Ovary (tissue), 9 donors: Measurements from ENCODE around the gene TMEM37. TPM values are rescaled to one million over a fixed set of nuclear protein-coding genes. Genes with fewer than 3 reads are reported as not detected.

Source experiments
- DNase-seq, 5 donors: peaks; one replicate each; pipeline ENCODE4 v3.0.0-alpha.2; 2019 to 2020
- H3K27ac ChIP-seq, 2 donors: fragments of 200-600 bp; one replicate each; pipeline versions ENCODE4 v1.5.1 to v1.8.0; 2019 to 2022
- H3K27me3 ChIP-seq: fragments of 200-600 bp; one replicate; pipeline ENCODE4 v1.8.0; 2022
- H3K36me3 ChIP-seq: fragments of 200-600 bp; sonication (generic); one replicate; pipeline ENCODE4 v1.5.1; 2019
- H3K4me1 ChIP-seq: one replicate; pipeline ENCODE4 v1.8.1; 2013; ENCODE audit warnings: mild to moderate bottlenecking, moderate library complexity; ENCODE audit not compliant: insufficient read depth
- H3K4me3 ChIP-seq: fragments of 200-600 bp; sonication (generic); one replicate; pipeline ENCODE4 v1.5.1; 2017
- H3K9me3 ChIP-seq, 2 donors: fragments of 200-600 bp in 1 of 2; sonication (generic) in 1 of 2; one replicate each; pipeline versions ENCODE4 v1.5.1 to v1.8.1; 2013 to 2019; ENCODE audit warnings: mild to moderate bottlenecking in 1 of 2, moderate library complexity in 1 of 2
- CTCF ChIP-seq, 3 donors: fragments of 450-650 bp in 2 of 3; fragments of 200-600 bp in 1 of 3; IDR thresholded peaks; one replicate each; pipeline versions ENCODE4 v1.5.1 to v1.8.0; 2016 to 2022; ENCODE audit warnings: antibody characterized with exemption in 3 of 3, mild to moderate bottlenecking in 1 of 3
- EP300 ChIP-seq: sonication (generic); formaldehyde crosslinking; IDR thresholded peaks from one replicate; pipeline ENCODE4 v1.6.1; 2017; ENCODE audit warnings: antibody characterized with exemption
- POLR2A ChIP-seq: fragments of 450-650 bp; IDR thresholded peaks from one replicate; pipeline ENCODE4 v1.6.1; 2017; ENCODE audit warnings: antibody characterized with exemption, mild to moderate bottlenecking, moderate library complexity
- WGBS, 3 donors: extraction: QIAGEN DNeasy Blood & Tissue Kit in 1 of 3; methylation state at CpG; one replicate each; pipeline versions ENCODE4 v1.1.5 to v1.1.7; 2013 to 2017; 5-methylcytosine and 5-hydroxymethylcytosine counted together
- intact Hi-C, 4 donors: fragments of 100-400 bp; cut with DNase I; formaldehyde crosslinking; loops; one replicate each; pipeline versions ENCODE4 v1.11.0 to v1.15.1; 2022 to 2023
- polyA plus RNA-seq, 2 donors: library from polyadenylated mRNA; stranded (reverse); fragments of 200-250 nt in 1 of 2; fragments of 350-450 nt in 1 of 2; fragmentation: Illumina TruSeq in 1 of 2; extraction: RNeasy Lipid Tissue Mini Kit (QIAGEN cat#74804) in 1 of 2; gene quantifications; one replicate each; pipeline ENCODE4 v1.2.3, GENCODE V29; 2013 to 2014
- total RNA-seq, 7 donors: library from RNA; depleted of rRNA in 2 of 7; stranded (reverse); fragments of >200 nt in 2 of 7; fragmentation: NEBNext Ultra II Directional in 3 of 7; extraction: Animal tissue kit (Norgen Biotek cat#: 25700) in 3 of 7; gene quantifications; one replicate each; pipeline versions ENCODE4 v1.1.0 to v1.2.4, GENCODE V29; 2016 to 2023
- donor health status: DM: no; HTN: no; CAD: no; lungs with moderate emphysema.
- donor health status: DM: no; HTN: no; CAD: no.
- donor health status: Bipolar disorder and iron deficiency.
- donor health status: DM: yes; HTN: yes; CAD: no.
- donor health status: DM: no; HTN: no; CAD: no.
- donor health status: DM: yes; HTN: yes; CAD: no.

Gene TMEM37
- total and polyA plus RNA-seq, 9 donors, result 9.5 to 32.5 (median 18.1) TPM

GRCh38 chr2:119480718-119481142, 49.1 kb downstream of the TMEM37 start:
- Histone ChIP-seq H3K27me3 (no peaks in the 10 kb centered on the region), H3K27ac (no peak overlapping the region), H3K4me1 (peaks cover 2% of the 10 kb centered on the region), H3K36me3 (no peaks in the 10 kb centered on the region), H3K9me3 (no peaks in the 10 kb centered on the region), H3K4me3 (no peak overlapping the region)
- DNase-seq, result no peak
- TF ChIP-seq POLR2A, result no peak
- no peak for TF ChIP-seq CTCF (IDR thresholded peaks at IDR 0.05)
- TF ChIP-seq EP300, result no peak
- 64 to 75% (median 66%) methylated on average over 11 of the region's 11 CpGs for WGBS, 3 donors
- intact Hi-C loops, result no loop called here

- H3K4me3 ChIP-seq, result no peak overlapping the region
- WGBS, 3 donors, result 62 to 79% (median 75%) methylated on average over 15 to 16 of the region's 16 CpGs
- intact Hi-C loops, result no loop called here
- no peaks in the 10 kb centered on the region for H3K27me3 ChIP-seq
- no peaks in the 10 kb centered on the region for H3K36me3 ChIP-seq
- H3K27ac ChIP-seq, result no peak overlapping the region
- peak in 1 of 5 donors; percentile 4 for DNase-seq
- no peaks in the 10 kb centered on the region for H3K4me1 ChIP-seq
- TF ChIP-seq EP300, result no peak
- no peak for TF ChIP-seq POLR2A
- H3K9me3 ChIP-seq, result no peaks in the 10 kb centered on the region
Observed at GRCh38 chr2:119481501-119482455, 50.1 kb downstream of the TMEM37 start.

DNA sequence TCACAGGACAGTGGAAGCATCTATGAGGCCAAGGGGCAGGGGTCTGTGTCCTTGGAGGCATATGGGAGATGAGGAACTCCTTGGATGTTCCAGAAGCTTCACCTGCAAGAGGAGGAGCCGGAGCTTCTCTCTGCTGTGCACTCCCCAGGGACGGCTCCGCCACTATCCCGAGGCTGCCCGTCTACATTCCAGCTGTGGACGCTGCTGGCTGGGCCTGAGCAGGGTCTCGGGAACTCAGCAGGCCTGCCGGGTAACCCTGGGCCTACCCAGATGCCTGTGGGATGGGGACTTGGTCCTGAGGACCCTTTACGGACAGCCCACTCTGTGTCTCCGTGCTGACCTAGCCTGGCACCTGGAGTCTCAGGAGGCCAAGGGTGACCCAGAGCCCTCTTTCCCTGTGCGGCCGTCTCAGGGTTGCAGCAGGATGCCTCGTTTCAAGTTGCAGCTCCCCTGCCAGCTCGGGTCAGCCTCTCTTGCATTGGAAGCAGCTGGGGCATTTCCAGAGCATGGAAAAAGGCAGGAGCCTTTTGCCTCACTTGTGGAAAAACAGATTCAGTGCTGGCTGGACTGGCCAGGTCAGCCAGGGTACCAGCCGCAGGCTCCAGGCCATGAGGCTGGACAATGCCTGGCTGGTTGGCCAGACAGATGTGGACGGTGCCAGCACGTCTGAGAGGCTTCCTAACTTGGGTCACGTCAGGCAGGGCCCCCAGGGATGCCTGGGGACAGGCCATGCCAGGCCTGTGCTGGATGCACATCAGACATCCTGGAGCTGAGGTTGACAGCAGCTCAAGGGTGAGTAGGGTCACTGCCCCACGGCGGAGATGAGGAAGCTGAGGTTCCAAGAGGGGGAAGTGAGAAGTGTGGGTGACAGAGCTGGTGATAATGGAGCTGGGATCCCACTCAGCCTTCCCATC, 51.1 kb downstream of the TMEM37 start:
- intact Hi-C loops, result no loop called here
- Histone ChIP-seq H3K4me3 (no peak overlapping the region), H3K27ac (no peak overlapping the region), H3K4me1 (no peaks in the 10 kb centered on the region), H3K27me3 (no peaks in the 10 kb centered on the region), H3K9me3 (no peaks in the 10 kb centered on the region), H3K36me3 (no peaks in the 10 kb centered on the region)
- TF ChIP-seq CTCF (IDR thresholded peaks at IDR 0.05), result no peak
- no peak for TF ChIP-seq POLR2A
- no peak for TF ChIP-seq EP300
- peak in 1 of 5 donors; percentile 5 for DNase-seq
- WGBS, 3 donors, result 65 to 72% (median 71%) methylated on average over 20 of the region's 20 CpGs

- WGBS, 3 donors, result 71 to 80% (median 78%) methylated on average over 5 of the region's 5 CpGs
- no peak overlapping the region for H3K4me3 ChIP-seq
- H3K36me3 ChIP-seq, result no peaks in the 10 kb centered on the region
- no peaks in the 10 kb centered on the region for H3K9me3 ChIP-seq
- intact Hi-C loops, result no loop called here
- peak in 1 of 5 donors; percentile 3 for DNase-seq
- TF ChIP-seq POLR2A (no peak), CTCF (IDR thresholded peaks at IDR 0.05) (no peak)
- no peaks in the 10 kb centered on the region for H3K27me3 ChIP-seq
- H3K27ac ChIP-seq, result no peak overlapping the region
- H3K4me1 ChIP-seq, result no peaks in the 10 kb centered on the region
Observed at GRCh38 chr2:119483395-119483753, 51.7 kb downstream of the TMEM37 start.
